H9 (cell line): ENCODE results near the gene CPHXL2. TPM values are rescaled to one million over a fixed set of nuclear protein-coding genes. Genes with fewer than 3 reads are reported as not detected.

ENCODE experiments used
- DNase-seq: peaks from one replicate; pipeline ENCODE4 v3.0.0-alpha.2; 2017
- H2AFZ ChIP-seq: one replicate; pipeline ENCODE4 v1.6.1; 2013; ENCODE audit warnings: mild to moderate bottlenecking, low read length, control low read depth, moderate library complexity
- H2AK5ac ChIP-seq: 2 replicates; pipeline ENCODE4 v1.6.1; 2013; ENCODE audit warnings: low read length, control low read depth, mixed read lengths; ENCODE audit not compliant: insufficient read length
- H2BK120ac ChIP-seq: one replicate; pipeline ENCODE4 v1.6.1; 2013; ENCODE audit warnings: low read depth, mild to moderate bottlenecking, low read length, control low read depth, inconsistent platforms; ENCODE audit not compliant: poor library complexity, severe bottlenecking
- H2BK12ac ChIP-seq: 2 replicates; pipeline ENCODE4 v1.6.1; 2013; ENCODE audit warnings: low read length, control low read depth, mixed read lengths, low read depth; ENCODE audit not compliant: insufficient read length
- H2BK15ac ChIP-seq: 2 replicates; pipeline ENCODE4 v1.6.1; 2013; ENCODE audit warnings: low read depth, low read length, control low read depth
- H2BK20ac ChIP-seq: one replicate; pipeline ENCODE4 v1.6.1; 2013; ENCODE audit warnings: low read depth, mild to moderate bottlenecking, low read length, control low read depth, inconsistent platforms; ENCODE audit not compliant: poor library complexity, severe bottlenecking
- H2BK5ac ChIP-seq: 2 replicates; pipeline ENCODE4 v1.6.1; 2013; ENCODE audit warnings: low read length, control low read depth, mixed read lengths; ENCODE audit not compliant: insufficient read length
- H3K14ac ChIP-seq: 2 replicates; pipeline ENCODE4 v1.6.1; 2013; ENCODE audit warnings: low read length, control low read depth; ENCODE audit not compliant: insufficient read depth
- H3K18ac ChIP-seq: 2 replicates; pipeline ENCODE4 v1.6.1; 2013; ENCODE audit warnings: low read depth, mild to moderate bottlenecking, mixed read lengths, low read length, control low read depth; ENCODE audit not compliant: insufficient read length
- H3K23ac ChIP-seq: 2 replicates; pipeline ENCODE4 v1.6.1; 2013; ENCODE audit warnings: low read length, control low read depth, mixed read lengths, low read depth; ENCODE audit not compliant: insufficient read length
- H3K23me2 ChIP-seq: 2 replicates; pipeline ENCODE4 v1.6.1; 2013; ENCODE audit warnings: low read depth, mild to moderate bottlenecking, mixed read lengths, low read length, control low read depth; ENCODE audit not compliant: insufficient read length, poor library complexity, severe bottlenecking
- H3K27ac ChIP-seq: 2 replicates; pipeline ENCODE4 v1.5.1; 2013; ENCODE audit warnings: low read length, control low read depth, mixed read lengths, low read depth; ENCODE audit not compliant: insufficient read length
- H3K27me3 ChIP-seq: 2 replicates; pipeline ENCODE4 v1.6.1; 2013; ENCODE audit warnings: low read length, control low read depth, inconsistent platforms; ENCODE audit not compliant: insufficient read depth
- H3K4ac ChIP-seq: 2 replicates; pipeline ENCODE4 v1.6.1; 2013; ENCODE audit warnings: low read depth, mild to moderate bottlenecking, control low read depth, inconsistent platforms, low read length, moderate library complexity
- H3K4me1 ChIP-seq: 2 replicates; pipeline ENCODE4 v1.6.1; 2013; ENCODE audit warnings: low read length, control low read depth, inconsistent platforms; ENCODE audit not compliant: insufficient read depth
- H3K4me2 ChIP-seq: 2 replicates; pipeline ENCODE4 v1.6.1; 2013; ENCODE audit warnings: low read length, control low read depth, mixed read lengths; ENCODE audit not compliant: insufficient read length, insufficient read depth
- H3K56ac ChIP-seq: 2 replicates; pipeline ENCODE4 v1.6.1; 2013; ENCODE audit warnings: low read depth, mild to moderate bottlenecking, mixed read lengths, low read length, control low read depth; ENCODE audit not compliant: insufficient read length
- H3K79me1 ChIP-seq: 2 replicates; pipeline ENCODE4 v1.6.1; 2013; ENCODE audit warnings: low read depth, mild to moderate bottlenecking, moderate library complexity, low read length, control low read depth, inconsistent platforms; ENCODE audit not compliant: insufficient read depth, poor library complexity, severe bottlenecking
- H3K79me2 ChIP-seq: 2 replicates; pipeline ENCODE4 v1.6.1; 2013; ENCODE audit warnings: low read length, control low read depth, inconsistent platforms; ENCODE audit not compliant: insufficient read depth
- H3K9ac ChIP-seq: 2 replicates; pipeline ENCODE4 v1.6.1; 2013; ENCODE audit warnings: low read length, control low read depth, mixed read lengths; ENCODE audit not compliant: insufficient read length; ENCODE audit errors: extremely low read depth
- H3K9me3 ChIP-seq: one replicate; pipeline ENCODE4 v1.6.1; 2013; ENCODE audit warnings: low read depth, low read length, inconsistent platforms; ENCODE audit not compliant: control insufficient read depth
- H3T11ph ChIP-seq: one replicate; pipeline ENCODE4 v1.6.1; 2013; ENCODE audit warnings: mild to moderate bottlenecking, low read length, control low read depth, inconsistent platforms
- H4K20me1 ChIP-seq: one replicate; pipeline ENCODE4 v1.6.1; 2013; ENCODE audit not compliant: control insufficient read depth, insufficient read length, insufficient read depth
- H4K5ac ChIP-seq: 2 replicates; pipeline ENCODE4 v1.6.1; 2013; ENCODE audit warnings: low read depth, mild to moderate bottlenecking, mixed read lengths, low read length, control low read depth; ENCODE audit not compliant: insufficient read length
- H4K8ac ChIP-seq: replicated peaks from 2 replicates; pipeline ENCODE4 v1.6.1; 2013; ENCODE audit warnings: low read length, control low read depth, mixed read lengths, low read depth; ENCODE audit not compliant: insufficient read length
- H4K91ac ChIP-seq: 2 replicates; pipeline ENCODE4 v1.6.1; 2013; ENCODE audit warnings: low read depth, mild to moderate bottlenecking, moderate library complexity, mixed read lengths, low read length, control low read depth; ENCODE audit not compliant: insufficient read length
- H3K27ac Mint-ChIP-seq, 3 experiments: 2 replicates in 2 of 3; 3 replicates in 1 of 3; pipeline ENCODE4 v1.8.0; 2020 to 2021; ENCODE audit warnings: mixed read lengths in 3 of 3, mild to moderate bottlenecking in 1 of 3, moderate library complexity in 1 of 3
- H3K27me3 Mint-ChIP-seq: 2 replicates; pipeline ENCODE4 v1.8.0; 2021; ENCODE audit warnings: low read depth, mild to moderate bottlenecking, moderate library complexity, mixed read lengths
- H3K36me3 Mint-ChIP-seq, 3 experiments: 2 replicates in 2 of 3; 3 replicates in 1 of 3; pipeline ENCODE4 v1.8.0; 2020 to 2021; ENCODE audit warnings: low read depth in 3 of 3, mixed read lengths in 3 of 3; ENCODE audit not compliant: insufficient read depth in 1 of 3
- H3K4me1 Mint-ChIP-seq, 2 experiments: 2 replicates each; pipeline ENCODE4 v1.8.0; 2020; ENCODE audit warnings: mixed read lengths in 2 of 2
- H3K4me3 Mint-ChIP-seq, 2 experiments: 2 replicates in 1 of 2; 3 replicates in 1 of 2; pipeline ENCODE4 v1.8.0; 2020 to 2021; ENCODE audit warnings: mild to moderate bottlenecking in 2 of 2, mixed read lengths in 2 of 2, moderate library complexity in 1 of 2
- H3K9me3 Mint-ChIP-seq, 2 experiments: 2 replicates in 1 of 2; 3 replicates in 1 of 2; pipeline ENCODE4 v1.8.0; 2020; ENCODE audit warnings: mild to moderate bottlenecking in 2 of 2, mixed read lengths in 2 of 2, moderate library complexity in 1 of 2
- WGBS: extraction: QIAGEN DNeasy Blood & Tissue Kit; methylation state at CpG from one replicate; pipeline ENCODE4 v1.1.7; 2013; ENCODE audit warnings: missing lambda C conversion rate, low lambda C conversion rate, mixed read lengths; ENCODE audit not compliant: insufficient read length; ENCODE audit errors: extremely low coverage; 5-methylcytosine and 5-hydroxymethylcytosine counted together
- total RNA-seq: library from RNA; stranded (reverse); gene quantifications from 2 replicates; pipeline ENCODE4 v1.2.1, GENCODE V29; 2021
- TF ChIP-seq, protein P1 (sequence below): fragments of 200-600 bp; sonication (generic); conservative IDR thresholded peaks from 3 replicates; pipeline ENCODE4 v1.8.0; 2021; ENCODE audit warnings: antibody characterized with exemption, mild to moderate bottlenecking

CPHXL2 gene
- total RNA-seq, 1 experiment from 2014 or later: not detected

GRCh38 chr16:75644240-75645012, 32.4 kb downstream of the CPHXL2 start:
- no peak overlapping the region for H3K14ac ChIP-seq
- H3K9me3 ChIP-seq: no peaks in the 10 kb centered on the region
- H4K91ac ChIP-seq: no peak overlapping the region
- H3K56ac ChIP-seq: no peak overlapping the region
- no peak overlapping the region for H2AFZ ChIP-seq
- no peaks in the 10 kb centered on the region for H4K20me1 ChIP-seq
- no CpG with 5 or more reads among the region's 7 CpGs for WGBS
- H3K27ac ChIP-seq: no peak overlapping the region
- H4K5ac ChIP-seq: no peak overlapping the region
- H2BK12ac ChIP-seq: no peak overlapping the region
- Mint-ChIP-seq H3K4me3 (peak overlapping the region; percentile 24 to 25; a peak in 3 of 5 replicates), H3K27ac (peak overlapping the region in 1 of 3 experiments; percentile 2; a peak in 2 of 7 replicates), H3K9me3 (no peaks in the 10 kb centered on the region; a peak in 1 of 5 replicates), H3K4me1 (peaks cover 8 to 13% of the 10 kb centered on the region in 2 experiments), H3K27me3 (no peaks in the 10 kb centered on the region), H3K36me3 (peaks cover 42 to 64% (median 55%) of the 10 kb centered on the region in 3 experiments; a peak in 6 of 7 replicates)
- H3T11ph ChIP-seq: no peak overlapping the region
- no peak overlapping the region for H2BK120ac ChIP-seq
- H3K9ac ChIP-seq: no peak overlapping the region
- no peak overlapping the region for H4K8ac ChIP-seq
- no peak overlapping the region for H3K4me2 ChIP-seq
- no peak overlapping the region for H2BK20ac ChIP-seq
- H3K23me2 ChIP-seq: no peaks in the 10 kb centered on the region
- H3K27me3 ChIP-seq: no peaks in the 10 kb centered on the region
- H3K4ac ChIP-seq: no peak overlapping the region
- H3K79me2 ChIP-seq: peaks cover 25% of the 10 kb centered on the region
- H3K23ac ChIP-seq: no peak overlapping the region
- no peak for DNase-seq
- H3K18ac ChIP-seq: no peak overlapping the region
- no peak overlapping the region for H2BK15ac ChIP-seq
- H3K4me1 ChIP-seq: no peaks in the 10 kb centered on the region
- no peak overlapping the region for H2AK5ac ChIP-seq
- H2BK5ac ChIP-seq: no peak overlapping the region
- H3K79me1 ChIP-seq: no peaks in the 10 kb centered on the region
- TF ChIP-seq, protein P1, sequence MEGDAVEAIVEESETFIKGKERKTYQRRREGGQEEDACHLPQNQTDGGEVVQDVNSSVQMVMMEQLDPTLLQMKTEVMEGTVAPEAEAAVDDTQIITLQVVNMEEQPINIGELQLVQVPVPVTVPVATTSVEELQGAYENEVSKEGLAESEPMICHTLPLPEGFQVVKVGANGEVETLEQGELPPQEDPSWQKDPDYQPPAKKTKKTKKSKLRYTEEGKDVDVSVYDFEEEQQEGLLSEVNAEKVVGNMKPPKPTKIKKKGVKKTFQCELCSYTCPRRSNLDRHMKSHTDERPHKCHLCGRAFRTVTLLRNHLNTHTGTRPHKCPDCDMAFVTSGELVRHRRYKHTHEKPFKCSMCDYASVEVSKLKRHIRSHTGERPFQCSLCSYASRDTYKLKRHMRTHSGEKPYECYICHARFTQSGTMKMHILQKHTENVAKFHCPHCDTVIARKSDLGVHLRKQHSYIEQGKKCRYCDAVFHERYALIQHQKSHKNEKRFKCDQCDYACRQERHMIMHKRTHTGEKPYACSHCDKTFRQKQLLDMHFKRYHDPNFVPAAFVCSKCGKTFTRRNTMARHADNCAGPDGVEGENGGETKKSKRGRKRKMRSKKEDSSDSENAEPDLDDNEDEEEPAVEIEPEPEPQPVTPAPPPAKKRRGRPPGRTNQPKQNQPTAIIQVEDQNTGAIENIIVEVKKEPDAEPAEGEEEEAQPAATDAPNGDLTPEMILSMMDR: peak; percentile 37; the same call in 2 of the 3 replicates
